GM21515 (cell line): ENCODE measurements around the gene CLPTM1.

ENCODE experiments used
- ATAC-seq: cut with Tn5 transposase; IDR thresholded peaks from one replicate; pipeline ENCODE4 v1.9.1; 2021; ENCODE audit not compliant: unreplicated experiment

CLPTM1 gene

GRCh38 chr19:45008552-45008951 lies 53.4 kb downstream of the CLPTM1 start:
- ATAC-seq = no peak

GRCh38 chr19:45009625-45010255 lies 54.6 kb downstream of the CLPTM1 start:
- no peak for ATAC-seq

- ATAC-seq = no peak
These were observed 55.1 kb downstream of the CLPTM1 start for GRCh38 chr19:45010306-45010705.

- no peak for ATAC-seq
These were observed 56.8 kb downstream of the CLPTM1 start for GRCh38 chr19:45011959-45012358.

GRCh38 chr19:45016388-45017314 lies 61.5 kb downstream of the CLPTM1 start:
- peak; percentile 56 for ATAC-seq

- no peak for ATAC-seq
These were observed 64.0 kb downstream of the CLPTM1 start for GRCh38 chr19:45019187-45019586.

- no peak for ATAC-seq
These were observed 64.9 kb downstream of the CLPTM1 start for GRCh38 chr19:45020071-45020470.

- ATAC-seq = no peak
These were observed 66.8 kb downstream of the CLPTM1 start for GRCh38 chr19:45021971-45022370.

GRCh38 chr19:45023048-45023447 lies 67.9 kb downstream of the CLPTM1 start:
- no peak for ATAC-seq

- ATAC-seq = no peak
These were observed 70.1 kb downstream of the CLPTM1 start for GRCh38 chr19:45025264-45025663.

- no peak for ATAC-seq
These were observed 72.2 kb downstream of the CLPTM1 start for GRCh38 chr19:45027371-45027770.

GRCh38 chr19:45030825-45031224 lies 75.6 kb downstream of the CLPTM1 start:
- ATAC-seq = no peak

GRCh38 chr19:45032421-45032820 lies 77.2 kb downstream of the CLPTM1 start:
- no peak for ATAC-seq

GRCh38 chr19:45035755-45036154 lies 80.6 kb downstream of the CLPTM1 start:
- no peak for ATAC-seq

- ATAC-seq = no peak
These were observed 82.4 kb downstream of the CLPTM1 start for GRCh38 chr19:45037393-45038169.

GRCh38 chr19:45038931-45039893 lies 84.0 kb downstream of the CLPTM1 start, which contains the start of gene CLASRP:
Gene CLASRP, plus strand, starts transcription at chr19:45039045. Its CDS starts 1,168 bp downstream, at chr19:45040213.
- peak; percentile 77 for ATAC-seq

- no peak for ATAC-seq
These were observed 85.0 kb downstream of the CLPTM1 start for GRCh38 chr19:45040059-45040771.

- ATAC-seq = no peak
These were observed 85.9 kb downstream of the CLPTM1 start for GRCh38 chr19:45041125-45041524.
